Measurements from ENCODE around the gene ASXL1.

DNA sequence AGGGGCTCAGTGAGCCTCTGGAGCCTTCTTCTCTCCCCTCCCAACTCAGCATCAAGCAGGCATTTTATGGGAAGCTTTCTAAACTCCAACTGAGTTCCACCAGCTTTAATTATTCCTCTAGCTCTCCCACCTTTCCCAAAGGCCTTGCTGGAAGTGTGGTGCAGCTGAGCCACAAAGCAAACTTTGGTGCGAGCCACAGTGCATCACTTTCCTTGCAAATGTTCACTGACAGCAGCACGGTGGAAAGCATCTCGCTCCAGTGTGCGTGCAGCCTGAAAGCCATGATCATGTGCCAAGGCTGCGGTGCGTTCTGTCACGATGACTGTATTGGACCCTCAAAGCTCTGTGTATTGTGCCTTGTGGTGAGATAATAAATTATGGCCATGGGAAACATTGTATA lies 78.8 kb downstream of the ASXL1 start:
- TF ChIP-seq EZH2 (IDR thresholded peaks at IDR 0.05; ENCODE audit: borderline replicate concordance, low read length) = no peak
- TF ChIP-seq, protein P1, sequence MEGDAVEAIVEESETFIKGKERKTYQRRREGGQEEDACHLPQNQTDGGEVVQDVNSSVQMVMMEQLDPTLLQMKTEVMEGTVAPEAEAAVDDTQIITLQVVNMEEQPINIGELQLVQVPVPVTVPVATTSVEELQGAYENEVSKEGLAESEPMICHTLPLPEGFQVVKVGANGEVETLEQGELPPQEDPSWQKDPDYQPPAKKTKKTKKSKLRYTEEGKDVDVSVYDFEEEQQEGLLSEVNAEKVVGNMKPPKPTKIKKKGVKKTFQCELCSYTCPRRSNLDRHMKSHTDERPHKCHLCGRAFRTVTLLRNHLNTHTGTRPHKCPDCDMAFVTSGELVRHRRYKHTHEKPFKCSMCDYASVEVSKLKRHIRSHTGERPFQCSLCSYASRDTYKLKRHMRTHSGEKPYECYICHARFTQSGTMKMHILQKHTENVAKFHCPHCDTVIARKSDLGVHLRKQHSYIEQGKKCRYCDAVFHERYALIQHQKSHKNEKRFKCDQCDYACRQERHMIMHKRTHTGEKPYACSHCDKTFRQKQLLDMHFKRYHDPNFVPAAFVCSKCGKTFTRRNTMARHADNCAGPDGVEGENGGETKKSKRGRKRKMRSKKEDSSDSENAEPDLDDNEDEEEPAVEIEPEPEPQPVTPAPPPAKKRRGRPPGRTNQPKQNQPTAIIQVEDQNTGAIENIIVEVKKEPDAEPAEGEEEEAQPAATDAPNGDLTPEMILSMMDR (IDR thresholded peaks at IDR 0.05; ENCODE audit: low read length) = no peak
